Measurements from ENCODE around the gene PARL.

Gene PARL

GRCh38 chr3:183833516-183833915 is 51.2 kb downstream of the PARL start:
- Histone ChIP-seq H3K27ac (ENCODE audit: low read depth, low read length) (no peak overlapping the region), H2BK120ac (ENCODE audit: low read depth, low read length) (no peak overlapping the region)

GRCh38 chr3:183830187-183830586 is 54.5 kb downstream of the PARL start:
- H2AK5ac ChIP-seq (ENCODE audit: low read length): no peak overlapping the region
- H2BK120ac ChIP-seq (ENCODE audit: low read depth, low read length): no peak overlapping the region
- no peak overlapping the region for H3K18ac ChIP-seq (ENCODE audit: low read length)
- no peaks in the 10 kb centered on the region for H3K79me2 ChIP-seq (ENCODE audit: control insufficient read depth, insufficient read depth, low read length)
- no peaks in the 10 kb centered on the region for H3K27me3 ChIP-seq (ENCODE audit: insufficient read depth, low read length, poor library complexity)
- no CpG with 5 or more reads among the region's 9 CpGs for WGBS (ENCODE audit: extremely low coverage, insufficient coverage, low lambda C conversion rate)
- H4K8ac ChIP-seq (ENCODE audit: low read depth, low read length): no peak overlapping the region
- no peak for DNase-seq
- no peak overlapping the region for H2BK5ac ChIP-seq (ENCODE audit: low read length)
- no peak overlapping the region for H3K4me3 ChIP-seq (ENCODE audit: low read length)
- H3K4me1 ChIP-seq (ENCODE audit: control insufficient read depth, low read depth, low read length): no peaks in the 10 kb centered on the region
- H3K23ac ChIP-seq (ENCODE audit: low read length): no peak overlapping the region
- no peak overlapping the region for H3K4ac ChIP-seq (ENCODE audit: low read depth, low read length)
- no peak overlapping the region for H3K27ac ChIP-seq (ENCODE audit: low read depth, low read length)
- no peak overlapping the region for H4K5ac ChIP-seq (ENCODE audit: low read length)
- H3K4me2 ChIP-seq (ENCODE audit: low read length): no peak overlapping the region
- H3K79me1 ChIP-seq (ENCODE audit: low read length): no peaks in the 10 kb centered on the region
- peaks cover 8% of the 10 kb centered on the region for H3K36me3 ChIP-seq (ENCODE audit: control insufficient read depth, insufficient read depth, low read length)
- no peak overlapping the region for H2BK15ac ChIP-seq (replicated peaks; ENCODE audit: low read depth)
- H3K56ac ChIP-seq (ENCODE audit: low read length): no peak overlapping the region
- no peak overlapping the region for H3K9ac ChIP-seq (ENCODE audit: low read length)

More at GRCh38 chr3:183833516-183833915, 51.2 kb downstream of the PARL start:
- H3K9ac ChIP-seq (ENCODE audit: low read length): no peak overlapping the region
- no peak overlapping the region for H3K23ac ChIP-seq (ENCODE audit: low read length)
- no CpG with 5 or more reads among the region's 6 CpGs for WGBS (ENCODE audit: extremely low coverage, insufficient coverage, low lambda C conversion rate)
- no peak overlapping the region for H2AK5ac ChIP-seq (ENCODE audit: low read length)
- no peak overlapping the region for H3K56ac ChIP-seq (ENCODE audit: low read length)
- H3K4me1 ChIP-seq (ENCODE audit: control insufficient read depth, low read depth, low read length): no peaks in the 10 kb centered on the region
- H4K5ac ChIP-seq (ENCODE audit: low read length): no peak overlapping the region
- DNase-seq: no peak
- H3K36me3 ChIP-seq (ENCODE audit: control insufficient read depth, insufficient read depth, low read length): peaks cover 8% of the 10 kb centered on the region
- no peak overlapping the region for H2BK5ac ChIP-seq (ENCODE audit: low read length)
- no peak overlapping the region for H3K4me3 ChIP-seq (ENCODE audit: low read length)
- no peak overlapping the region for H2BK15ac ChIP-seq (replicated peaks; ENCODE audit: low read depth)
- no peak overlapping the region for H3K18ac ChIP-seq (ENCODE audit: low read length)
- H3K27me3 ChIP-seq (ENCODE audit: insufficient read depth, low read length, poor library complexity): no peaks in the 10 kb centered on the region
- no peak overlapping the region for H3K4ac ChIP-seq (ENCODE audit: low read depth, low read length)
- peaks cover 3% of the 10 kb centered on the region for H3K79me1 ChIP-seq (ENCODE audit: low read length)
- no peak overlapping the region for H3K4me2 ChIP-seq (ENCODE audit: low read length)
- no peak overlapping the region for H4K8ac ChIP-seq (ENCODE audit: low read depth, low read length)
- no peaks in the 10 kb centered on the region for H3K79me2 ChIP-seq (ENCODE audit: control insufficient read depth, insufficient read depth, low read length)

- H3K4me3 ChIP-seq (ENCODE audit: low read length): no peak overlapping the region
- DNase-seq: no peak
- no peak overlapping the region for H3K4ac ChIP-seq (ENCODE audit: low read depth, low read length)
- H2BK120ac ChIP-seq (ENCODE audit: low read depth, low read length): no peak overlapping the region
- H3K27ac ChIP-seq (ENCODE audit: low read depth, low read length): no peak overlapping the region
- H2BK15ac ChIP-seq (replicated peaks; ENCODE audit: low read depth): no peak overlapping the region
- H2AK5ac ChIP-seq (ENCODE audit: low read length): no peak overlapping the region
- H3K27me3 ChIP-seq (ENCODE audit: insufficient read depth, low read length, poor library complexity): no peaks in the 10 kb centered on the region
- no peak overlapping the region for H2BK5ac ChIP-seq (ENCODE audit: low read length)
- H3K79me2 ChIP-seq (ENCODE audit: control insufficient read depth, insufficient read depth, low read length): no peaks in the 10 kb centered on the region
- no CpG with 5 or more reads among the region's 9 CpGs for WGBS (ENCODE audit: extremely low coverage, insufficient coverage, low lambda C conversion rate)
- H3K23ac ChIP-seq (ENCODE audit: low read length): no peak overlapping the region
- H3K4me2 ChIP-seq (ENCODE audit: low read length): no peak overlapping the region
- H3K56ac ChIP-seq (ENCODE audit: low read length): no peak overlapping the region
- peaks cover 8% of the 10 kb centered on the region for H3K36me3 ChIP-seq (ENCODE audit: control insufficient read depth, insufficient read depth, low read length)
- H3K4me1 ChIP-seq (ENCODE audit: control insufficient read depth, low read depth, low read length): no peaks in the 10 kb centered on the region
- no peak overlapping the region for H3K18ac ChIP-seq (ENCODE audit: low read length)
- H4K5ac ChIP-seq (ENCODE audit: low read length): no peak overlapping the region
- H3K79me1 ChIP-seq (ENCODE audit: low read length): no peaks in the 10 kb centered on the region
- no peak overlapping the region for H4K8ac ChIP-seq (ENCODE audit: low read depth, low read length)
- H3K9ac ChIP-seq (ENCODE audit: low read length): no peak overlapping the region
Measured at GRCh38 chr3:183829466-183829865, 55.2 kb downstream of the PARL start.

- WGBS (ENCODE audit: extremely low coverage, insufficient coverage, low lambda C conversion rate): no CpG with 5 or more reads among the region's 7 CpGs
- H2AK5ac ChIP-seq (ENCODE audit: low read length): no peak overlapping the region
Measured at GRCh38 chr3:183828538-183828870, 56.2 kb downstream of the PARL start.

GRCh38 chr3:183827809-183828537 is 56.7 kb downstream of the PARL start:
- Histone ChIP-seq H3K9ac (ENCODE audit: low read length) (no peak overlapping the region), H3K36me3 (ENCODE audit: control insufficient read depth, insufficient read depth, low read length) (peaks cover 5% of the 10 kb centered on the region), H2BK5ac (ENCODE audit: low read length) (no peak overlapping the region), H3K4ac (ENCODE audit: low read depth, low read length) (no peak overlapping the region), H2BK120ac (ENCODE audit: low read depth, low read length) (no peak overlapping the region), H3K56ac (ENCODE audit: low read length) (no peak overlapping the region), H3K79me1 (ENCODE audit: low read length) (no peaks in the 10 kb centered on the region), H3K4me3 (ENCODE audit: low read length) (no peak overlapping the region), H3K79me2 (ENCODE audit: control insufficient read depth, insufficient read depth, low read length) (no peaks in the 10 kb centered on the region), H4K8ac (ENCODE audit: low read depth, low read length) (no peak overlapping the region), H2BK15ac (replicated peaks; ENCODE audit: low read depth) (no peak overlapping the region), H3K4me2 (ENCODE audit: low read length) (no peak overlapping the region), H3K18ac (ENCODE audit: low read length) (no peak overlapping the region), H3K23ac (ENCODE audit: low read length) (no peak overlapping the region), H3K4me1 (ENCODE audit: control insufficient read depth, low read depth, low read length) (no peaks in the 10 kb centered on the region), H3K27me3 (ENCODE audit: insufficient read depth, low read length, poor library complexity) (no peaks in the 10 kb centered on the region), H2AK5ac (ENCODE audit: low read length) (no peak overlapping the region), H3K27ac (ENCODE audit: low read depth, low read length) (no peak overlapping the region), H4K5ac (ENCODE audit: low read length) (no peak overlapping the region)
- no peak for DNase-seq
- no CpG with 5 or more reads among the region's 14 CpGs for WGBS (ENCODE audit: extremely low coverage, insufficient coverage, low lambda C conversion rate)

More at GRCh38 chr3:183828538-183828870, 56.2 kb downstream of the PARL start:
- Histone ChIP-seq H3K9ac (ENCODE audit: low read length) (no peak overlapping the region), H3K18ac (ENCODE audit: low read length) (no peak overlapping the region), H3K23ac (ENCODE audit: low read length) (no peak overlapping the region), H4K8ac (ENCODE audit: low read depth, low read length) (no peak overlapping the region), H2BK120ac (ENCODE audit: low read depth, low read length) (no peak overlapping the region), H3K79me2 (ENCODE audit: control insufficient read depth, insufficient read depth, low read length) (no peaks in the 10 kb centered on the region), H3K27me3 (ENCODE audit: insufficient read depth, low read length, poor library complexity) (no peaks in the 10 kb centered on the region), H3K27ac (ENCODE audit: low read depth, low read length) (no peak overlapping the region), H3K4ac (ENCODE audit: low read depth, low read length) (no peak overlapping the region), H2BK15ac (replicated peaks; ENCODE audit: low read depth) (no peak overlapping the region), H4K5ac (ENCODE audit: low read length) (no peak overlapping the region), H3K36me3 (ENCODE audit: control insufficient read depth, insufficient read depth, low read length) (peaks cover 6% of the 10 kb centered on the region), H3K56ac (ENCODE audit: low read length) (no peak overlapping the region), H3K79me1 (ENCODE audit: low read length) (no peaks in the 10 kb centered on the region), H3K4me3 (ENCODE audit: low read length) (no peak overlapping the region), H2BK5ac (ENCODE audit: low read length) (no peak overlapping the region), H3K4me2 (ENCODE audit: low read length) (no peak overlapping the region), H3K4me1 (ENCODE audit: control insufficient read depth, low read depth, low read length) (no peaks in the 10 kb centered on the region)
- DNase-seq: no peak

Data from mesendoderm (in vitro differentiated cells).